Osteoblast (primary cell): Measurements from ENCODE around the gene TMEM125. TPM values are rescaled to one million over a fixed set of nuclear protein-coding genes. Genes with fewer than 3 reads are reported as not detected.

Experiments
- DNase-seq: peaks from one replicate; pipeline ENCODE4 v3.0.0; 2011; ENCODE audit warnings: low spot score, mixed read lengths; ENCODE audit not compliant: insufficient read length; ENCODE audit errors: missing footprints
- H2AFZ ChIP-seq: 2 replicates; pipeline ENCODE4 v1.6.0; 2011; ENCODE audit warnings: mild to moderate bottlenecking, low read length
- H3K27ac ChIP-seq: 2 replicates; pipeline ENCODE4 v1.5.1; 2011; ENCODE audit warnings: mild to moderate bottlenecking, low read depth, low read length, moderate library complexity
- H3K27me3 ChIP-seq: 2 replicates; pipeline ENCODE4 v1.6.0; 2012; ENCODE audit warnings: mild to moderate bottlenecking, control low read depth, inconsistent platforms, low read length, moderate library complexity; ENCODE audit not compliant: insufficient read depth
- H3K36me3 ChIP-seq: 2 replicates; pipeline ENCODE4 v1.5.1; 2011; ENCODE audit warnings: mild to moderate bottlenecking, low read length, control low read depth, moderate library complexity; ENCODE audit not compliant: insufficient read depth
- H3K4me1 ChIP-seq: 2 replicates; pipeline ENCODE4 v1.5.1; 2011; ENCODE audit warnings: mild to moderate bottlenecking, low read length, control low read depth, moderate library complexity; ENCODE audit not compliant: insufficient read depth
- H3K4me2 ChIP-seq: 2 replicates; pipeline ENCODE4 v1.6.0; 2011; ENCODE audit warnings: mild to moderate bottlenecking, low read length; ENCODE audit not compliant: insufficient read depth
- H3K4me3 ChIP-seq: fragments of 200-600 bp; sonication (generic); 3 replicates; pipeline ENCODE4 v1.5.1; 2012; ENCODE audit warnings: mild to moderate bottlenecking, low read length, inconsistent platforms; ENCODE audit not compliant: insufficient read depth
- H3K79me2 ChIP-seq: 2 replicates; pipeline ENCODE4 v1.6.0; 2012; ENCODE audit warnings: mild to moderate bottlenecking, low read length, control low read depth, inconsistent platforms; ENCODE audit not compliant: insufficient read depth
- H3K9me3 ChIP-seq: 2 replicates; pipeline ENCODE4 v1.5.1; 2011; ENCODE audit warnings: low read depth, low read length, control low read depth
- H4K20me1 ChIP-seq: 2 replicates; pipeline ENCODE4 v1.6.0; 2012; ENCODE audit warnings: mild to moderate bottlenecking, low read length, control low read depth; ENCODE audit not compliant: insufficient read depth
- total RNA-seq: library from RNA; depleted of rRNA; stranded (reverse); fragments of >200 nt; gene quantifications from 2 replicates; pipeline ENCODE4 v1.2.3, GENCODE V29; 2012
- TF ChIP-seq, protein P1 (sequence below): IDR thresholded peaks from 2 replicates; pipeline ENCODE4 v1.5.1; 2011; ENCODE audit warnings: mild to moderate bottlenecking, low read depth, low read length, moderate library complexity; ENCODE audit errors: extremely low read depth

Gene TMEM125
- total RNA-seq, 1 donor, result not detected

- Histone ChIP-seq H3K4me3 (no peak overlapping the region), H4K20me1 (no peaks in the 10 kb centered on the region), H3K9me3 (no peaks in the 10 kb centered on the region), H3K27ac (no peak overlapping the region), H3K4me1 (no peaks in the 10 kb centered on the region), H2AFZ (no peak overlapping the region), H3K36me3 (no peaks in the 10 kb centered on the region), H3K79me2 (no peaks in the 10 kb centered on the region), H3K4me2 (no peak overlapping the region), H3K27me3 (peaks cover 11% of the 10 kb centered on the region)
- DNase-seq, result peak; percentile 86
- TF ChIP-seq, protein P1, sequence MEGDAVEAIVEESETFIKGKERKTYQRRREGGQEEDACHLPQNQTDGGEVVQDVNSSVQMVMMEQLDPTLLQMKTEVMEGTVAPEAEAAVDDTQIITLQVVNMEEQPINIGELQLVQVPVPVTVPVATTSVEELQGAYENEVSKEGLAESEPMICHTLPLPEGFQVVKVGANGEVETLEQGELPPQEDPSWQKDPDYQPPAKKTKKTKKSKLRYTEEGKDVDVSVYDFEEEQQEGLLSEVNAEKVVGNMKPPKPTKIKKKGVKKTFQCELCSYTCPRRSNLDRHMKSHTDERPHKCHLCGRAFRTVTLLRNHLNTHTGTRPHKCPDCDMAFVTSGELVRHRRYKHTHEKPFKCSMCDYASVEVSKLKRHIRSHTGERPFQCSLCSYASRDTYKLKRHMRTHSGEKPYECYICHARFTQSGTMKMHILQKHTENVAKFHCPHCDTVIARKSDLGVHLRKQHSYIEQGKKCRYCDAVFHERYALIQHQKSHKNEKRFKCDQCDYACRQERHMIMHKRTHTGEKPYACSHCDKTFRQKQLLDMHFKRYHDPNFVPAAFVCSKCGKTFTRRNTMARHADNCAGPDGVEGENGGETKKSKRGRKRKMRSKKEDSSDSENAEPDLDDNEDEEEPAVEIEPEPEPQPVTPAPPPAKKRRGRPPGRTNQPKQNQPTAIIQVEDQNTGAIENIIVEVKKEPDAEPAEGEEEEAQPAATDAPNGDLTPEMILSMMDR, result no peak
Observed at GRCh38 chr1:43273708-43274107, 3.9 kb downstream of the TMEM125 start.

GRCh38 chr1:43274125-43274803 lies 4.5 kb downstream of the TMEM125 start:
- H3K27ac ChIP-seq, result no peak overlapping the region
- H3K4me1 ChIP-seq, result no peaks in the 10 kb centered on the region
- no peaks in the 10 kb centered on the region for H3K79me2 ChIP-seq
- H3K4me3 ChIP-seq, result no peak overlapping the region
- TF ChIP-seq, protein P1, result no peak
- H3K27me3 ChIP-seq, result peaks cover 11% of the 10 kb centered on the region
- no peaks in the 10 kb centered on the region for H3K9me3 ChIP-seq
- DNase-seq, result peak; percentile 96
- no peaks in the 10 kb centered on the region for H4K20me1 ChIP-seq
- H2AFZ ChIP-seq, result peak overlapping the region; percentile 73
- no peaks in the 10 kb centered on the region for H3K36me3 ChIP-seq
- H3K4me2 ChIP-seq, result no peak overlapping the region

DNA sequence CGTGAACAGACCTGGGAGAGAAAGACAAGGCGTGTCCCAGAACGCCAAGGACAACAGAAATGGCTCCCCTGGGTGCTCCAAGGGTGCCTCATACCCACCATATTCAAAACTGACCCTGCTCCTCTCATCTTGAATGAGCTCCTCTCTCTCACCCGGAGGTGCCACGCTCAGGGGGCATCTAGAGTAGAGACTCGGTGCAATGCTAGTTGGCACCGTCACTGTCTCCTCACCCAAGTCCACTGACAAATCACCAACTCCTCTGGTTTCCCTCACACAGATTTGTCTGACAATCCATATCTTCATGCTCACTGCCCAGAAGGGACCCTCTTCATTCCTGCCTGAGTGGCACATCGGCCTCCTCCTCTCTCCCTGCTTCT lies 5.0 kb downstream of the TMEM125 start:
- DNase-seq, result no peak
- Histone ChIP-seq H3K27ac (no peak overlapping the region), H4K20me1 (no peaks in the 10 kb centered on the region), H3K9me3 (no peaks in the 10 kb centered on the region), H3K27me3 (peaks cover 11% of the 10 kb centered on the region), H3K79me2 (no peaks in the 10 kb centered on the region), H3K4me2 (no peak overlapping the region), H3K4me3 (no peak overlapping the region), H3K36me3 (no peaks in the 10 kb centered on the region), H3K4me1 (no peaks in the 10 kb centered on the region), H2AFZ (peak overlapping the region; percentile 73)
- TF ChIP-seq, protein P1, result no peak

GRCh38 chr1:43275826-43276620 lies 6.2 kb downstream of the TMEM125 start:
- H3K27me3 ChIP-seq, result peaks cover 11% of the 10 kb centered on the region
- no peak overlapping the region for H3K4me2 ChIP-seq
- TF ChIP-seq, protein P1, result no peak
- H2AFZ ChIP-seq, result no peak overlapping the region
- no peaks in the 10 kb centered on the region for H3K36me3 ChIP-seq
- no peak overlapping the region for H3K4me3 ChIP-seq
- no peaks in the 10 kb centered on the region for H3K79me2 ChIP-seq
- DNase-seq, result no peak
- H4K20me1 ChIP-seq, result no peaks in the 10 kb centered on the region
- no peaks in the 10 kb centered on the region for H3K9me3 ChIP-seq
- no peak overlapping the region for H3K27ac ChIP-seq
- no peaks in the 10 kb centered on the region for H3K4me1 ChIP-seq
